CD14-positive monocyte (primary cell): ENCODE data around the gene APOBEC3A. TPM values are rescaled to one million over a fixed set of nuclear protein-coding genes. Genes with fewer than 3 reads are reported as not detected.
"Not testable (repeated sequence)": the region's sequence is repeated elsewhere in the genome, so short reads cannot be mapped to it uniquely, and the experiment has no call there.

Experiments used
- DNase-seq, 3 donors: peaks; one replicate each; pipeline ENCODE4 v3.0.0-alpha.2; 2011 to 2022
- H2AFZ ChIP-seq: 2 replicates; pipeline ENCODE4 v1.6.0; 2012; ENCODE audit warnings: mild to moderate bottlenecking, low read depth, low read length, inconsistent platforms; ENCODE audit not compliant: insufficient read depth, poor library complexity, severe bottlenecking
- H3K27ac ChIP-seq, 2 donors: 1 replicate in 1 of 2; 2 replicates in 1 of 2; pipeline ENCODE4 v1.5.1; 2012 to 2013; ENCODE audit warnings: low read length in 2 of 2, control low read depth in 1 of 2, inconsistent platforms in 1 of 2, low read depth in 1 of 2, mild to moderate bottlenecking in 1 of 2
- H3K27me3 ChIP-seq, 2 donors: one replicate each; pipeline versions ENCODE4 v1.6.0 to v1.6.1; 2011 to 2013; ENCODE audit warnings: low read length in 2 of 2; ENCODE audit not compliant: control insufficient read depth in 2 of 2, insufficient read depth in 2 of 2
- H3K36me3 ChIP-seq, 2 donors: replicated peaks in 1 of 2; 1 replicate in 1 of 2; 2 replicates in 1 of 2; pipeline versions ENCODE4 v1.5.1 to v1.6.1; 2012 to 2013; ENCODE audit warnings: low read length in 2 of 2, control low read depth in 1 of 2, inconsistent platforms in 1 of 2, mild to moderate bottlenecking in 1 of 2; ENCODE audit not compliant: insufficient read depth in 2 of 2, control insufficient read depth in 1 of 2
- H3K4me1 ChIP-seq, 2 donors: 1 replicate in 1 of 2; 2 replicates in 1 of 2; pipeline versions ENCODE4 v1.5.1 to v1.6.1; 2012 to 2013; ENCODE audit warnings: low read length in 2 of 2, control low read depth in 1 of 2, inconsistent platforms in 1 of 2, mild to moderate bottlenecking in 1 of 2, moderate library complexity in 1 of 2; ENCODE audit not compliant: insufficient read depth in 2 of 2, control insufficient read depth in 1 of 2
- H3K4me2 ChIP-seq: replicated peaks from 2 replicates; pipeline ENCODE3; 2012; ENCODE audit warnings: low read length, moderate library complexity, mild to moderate bottlenecking; ENCODE audit not compliant: poor library complexity, severe bottlenecking; ENCODE audit errors: extremely low read depth
- H3K4me3 ChIP-seq, 3 experiments: fragments of 200-600 bp in 1 of 3; sonication (generic) in 1 of 3; replicated peaks in 1 of 3; 1 replicate in 2 of 3; 2 replicates in 1 of 3; pipeline ENCODE4 v1.5.1; 2011 to 2013; ENCODE audit warnings: low read length in 3 of 3, mild to moderate bottlenecking in 3 of 3, control low read depth in 2 of 3, low read depth in 2 of 3, inconsistent platforms in 1 of 3, moderate library complexity in 1 of 3
- H3K79me2 ChIP-seq: 2 replicates; pipeline ENCODE4 v1.6.0; 2012; ENCODE audit warnings: mild to moderate bottlenecking, control low read depth, inconsistent platforms, low read length, moderate library complexity; ENCODE audit not compliant: insufficient read depth
- H3K9ac ChIP-seq: 2 replicates; pipeline ENCODE4 v1.6.0; 2017; ENCODE audit warnings: low read length, mild to moderate bottlenecking; ENCODE audit not compliant: insufficient read depth, poor library complexity, severe bottlenecking
- H3K9me3 ChIP-seq, 2 donors: replicated peaks in 1 of 2; 1 replicate in 1 of 2; 2 replicates in 1 of 2; pipeline versions ENCODE4 v1.5.1 to v1.6.1; 2012 to 2013; ENCODE audit warnings: low read length in 2 of 2, control low read depth in 1 of 2; ENCODE audit not compliant: control insufficient read depth in 1 of 2, insufficient read depth in 1 of 2
- H4K20me1 ChIP-seq: 2 replicates; pipeline ENCODE4 v1.6.0; 2012; ENCODE audit warnings: mild to moderate bottlenecking, low read length, control low read depth, moderate library complexity; ENCODE audit not compliant: insufficient read depth
- H3K27ac Mint-ChIP-seq, 7 donors: one replicate each; pipeline ENCODE4 v1.8.0; 2020; ENCODE audit warnings: mild to moderate bottlenecking in 7 of 7, mixed read lengths in 7 of 7, moderate library complexity in 6 of 7, inconsistent platforms in 2 of 7
- H3K27me3 Mint-ChIP-seq, 3 donors: one replicate each; pipeline ENCODE4 v1.8.0; 2021 to 2022; ENCODE audit warnings: low read depth in 3 of 3, mild to moderate bottlenecking in 3 of 3, mixed read lengths in 3 of 3, moderate library complexity in 3 of 3, inconsistent platforms in 1 of 3
- H3K36me3 Mint-ChIP-seq, 2 donors: one replicate each; pipeline ENCODE4 v1.8.0; 2020; ENCODE audit warnings: mixed read lengths in 2 of 2, inconsistent platforms in 1 of 2, mild to moderate bottlenecking in 1 of 2
- H3K4me1 Mint-ChIP-seq: one replicate; pipeline ENCODE4 v1.8.0; 2020; ENCODE audit warnings: mild to moderate bottlenecking, mixed read lengths
- H3K4me3 Mint-ChIP-seq, 2 donors: one replicate each; pipeline ENCODE4 v1.8.0; 2020; ENCODE audit warnings: mild to moderate bottlenecking in 2 of 2, mixed read lengths in 2 of 2, moderate library complexity in 1 of 2
- H3K9me3 Mint-ChIP-seq, 7 donors: one replicate each; pipeline ENCODE4 v1.8.0; 2020 to 2022; ENCODE audit warnings: mixed read lengths in 7 of 7, mild to moderate bottlenecking in 6 of 7, moderate library complexity in 6 of 7, inconsistent platforms in 2 of 7
- CTCF ChIP-seq: fragments of 200-600 bp; IDR thresholded peaks from one replicate; pipeline ENCODE4 v1.8.0; 2022; ENCODE audit warnings: antibody characterized with exemption, mild to moderate bottlenecking
- WGBS: methylation state at CpG from one replicate; pipeline ENCODE4 v1.1.5; 2013; ENCODE audit warnings: missing lambda C conversion rate; ENCODE audit not compliant: insufficient coverage; 5-methylcytosine and 5-hydroxymethylcytosine counted together
- intact Hi-C, 2 donors: fragments of 100-400 bp; cut with micrococcal nuclease; formaldehyde crosslinking; loops; one replicate each; pipeline versions ENCODE4 v1.15.0 to v1.15.1; 2023
- polyA plus RNA-seq, 3 donors: library from polyadenylated mRNA; depleted of rRNA in 1 of 3; unstranded in 2 of 3; stranded (reverse) in 1 of 3; fragments of 300-500 nt in 2 of 3; fragments of >200 nt in 1 of 3; fragmentation: Illumina TruSeq in 2 of 3; gene quantifications; 1 replicate in 2 of 3; 2 replicates in 1 of 3; pipeline ENCODE4 v1.2.3, GENCODE V29; 2012 to 2021

APOBEC3A gene
- polyA plus RNA-seq, 3 donors: 233 to 845 (median 247) TPM

DNA sequence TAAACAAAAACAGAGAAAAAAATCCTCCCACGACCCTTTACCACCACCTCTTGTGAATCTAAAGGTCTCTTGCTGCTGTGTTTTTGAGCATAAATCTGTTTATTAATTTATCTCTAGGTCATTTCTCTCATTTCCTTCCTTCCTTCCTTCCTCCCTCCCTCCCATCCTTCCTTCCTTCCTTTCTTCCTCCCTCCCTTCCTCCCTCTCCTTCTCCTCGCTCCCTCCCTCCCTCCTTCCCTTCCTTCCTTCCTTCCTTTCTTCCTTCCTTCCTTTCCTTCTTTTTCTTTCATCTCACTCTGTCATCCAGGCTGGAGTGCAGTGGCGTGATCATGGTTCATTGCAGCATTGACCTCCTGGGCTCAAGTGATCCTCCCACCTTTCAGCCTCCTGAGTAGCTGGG is 13.5 kb upstream of the APOBEC3A start:
- no peak for TF ChIP-seq CTCF
- H3K79me2 ChIP-seq: no peaks in the 10 kb centered on the region
- H3K4me3 Mint-ChIP-seq: peak overlapping the region in 1 of 2 donors; percentile 70
- intact Hi-C loops: loop anchor here in 1 of 2 donors (5.0 to 10.0 kb wide), 2 partner anchors 189 to 333 kb away; partner anchors contain the start of gene SUN2
- peak overlapping the region; percentile 57 for H3K4me2 ChIP-seq
- H4K20me1 ChIP-seq: no peaks in the 10 kb centered on the region
- peaks cover 9 to 10% of the 10 kb centered on the region in 2 donors for H3K36me3 Mint-ChIP-seq
- peaks cover 5 to 23% (median 12%) of the 10 kb centered on the region in 3 donors for H3K27me3 Mint-ChIP-seq
- H3K27ac ChIP-seq: peak overlapping the region; percentile 79 to 95
- DNase-seq: no peak
- H3K27me3 ChIP-seq: no peaks in the 10 kb centered on the region
- peak overlapping the region; percentile 97 to 99 (median 99) for H3K27ac Mint-ChIP-seq
- H3K9me3 Mint-ChIP-seq: peaks cover 0 to 5% (median 4%) of the 10 kb centered on the region in 7 donors
- H3K9me3 ChIP-seq: no peaks in the 10 kb centered on the region
- peaks cover 87% of the 10 kb centered on the region for H3K4me1 Mint-ChIP-seq
- H2AFZ ChIP-seq: peak overlapping the region; percentile 41
- H3K9ac ChIP-seq: peak overlapping the region; percentile 57
- peak overlapping the region in 1 of 3 experiments; percentile 63 for H3K4me3 ChIP-seq
- H3K4me1 ChIP-seq: peaks cover 80 to 85% of the 10 kb centered on the region in 2 donors
- H3K36me3 ChIP-seq: no peaks in the 10 kb centered on the region
- 30% methylated on average over 2 of the region's 3 CpGs for WGBS

DNA sequence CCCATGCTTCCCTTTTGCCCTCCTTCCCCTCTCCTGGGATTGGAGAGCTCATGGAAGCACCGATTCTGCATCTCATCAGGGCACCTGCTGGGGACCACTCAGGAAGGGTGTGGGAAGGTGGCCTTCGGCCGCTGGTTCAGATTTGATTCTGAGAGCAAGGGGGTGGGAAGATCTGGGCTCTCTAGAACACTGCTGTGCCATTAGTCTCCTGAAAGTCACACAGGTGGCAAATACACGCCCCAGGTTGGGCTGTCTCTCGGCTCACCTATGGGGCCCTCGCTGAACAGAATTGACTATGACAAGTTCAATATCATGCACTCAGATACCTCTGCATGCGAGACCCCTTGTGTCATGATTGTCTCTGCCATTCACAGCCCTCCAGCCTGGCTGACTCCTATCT is 12.8 kb upstream of the APOBEC3A start:
- Mint-ChIP-seq H3K27ac (peak overlapping the region in 6 of 7 donors; percentile 97 to 99 (median 98)), H3K27me3 (peaks cover 2 to 17% (median 6%) of the 10 kb centered on the region in 3 donors), H3K4me3 (no peak overlapping the region), H3K4me1 (peaks cover 87% of the 10 kb centered on the region), H3K36me3 (peaks cover 10% of the 10 kb centered on the region in 2 donors), H3K9me3 (peaks cover 0 to 5% (median 4%) of the 10 kb centered on the region in 7 donors)
- no peaks in the 10 kb centered on the region for H3K36me3 ChIP-seq
- H2AFZ ChIP-seq: no peak overlapping the region
- H3K9me3 ChIP-seq: no peaks in the 10 kb centered on the region
- no peak overlapping the region for H3K4me3 ChIP-seq
- no peaks in the 10 kb centered on the region for H3K27me3 ChIP-seq
- no peak overlapping the region for H3K4me2 ChIP-seq
- no peak for DNase-seq
- no peaks in the 10 kb centered on the region for H3K79me2 ChIP-seq
- WGBS: 99% methylated on average over 6 of the region's 7 CpGs
- no peak overlapping the region for H3K9ac ChIP-seq
- no peaks in the 10 kb centered on the region for H4K20me1 ChIP-seq
- TF ChIP-seq CTCF: no peak
- intact Hi-C loops: loop anchor here in 1 of 2 donors (5.0 to 10.0 kb wide), 2 partner anchors 190 to 333 kb away; partner anchors contain the start of gene SUN2
- peaks cover 80 to 87% of the 10 kb centered on the region in 2 donors for H3K4me1 ChIP-seq
- H3K27ac ChIP-seq: peak overlapping the region; percentile 79 to 95

DNA sequence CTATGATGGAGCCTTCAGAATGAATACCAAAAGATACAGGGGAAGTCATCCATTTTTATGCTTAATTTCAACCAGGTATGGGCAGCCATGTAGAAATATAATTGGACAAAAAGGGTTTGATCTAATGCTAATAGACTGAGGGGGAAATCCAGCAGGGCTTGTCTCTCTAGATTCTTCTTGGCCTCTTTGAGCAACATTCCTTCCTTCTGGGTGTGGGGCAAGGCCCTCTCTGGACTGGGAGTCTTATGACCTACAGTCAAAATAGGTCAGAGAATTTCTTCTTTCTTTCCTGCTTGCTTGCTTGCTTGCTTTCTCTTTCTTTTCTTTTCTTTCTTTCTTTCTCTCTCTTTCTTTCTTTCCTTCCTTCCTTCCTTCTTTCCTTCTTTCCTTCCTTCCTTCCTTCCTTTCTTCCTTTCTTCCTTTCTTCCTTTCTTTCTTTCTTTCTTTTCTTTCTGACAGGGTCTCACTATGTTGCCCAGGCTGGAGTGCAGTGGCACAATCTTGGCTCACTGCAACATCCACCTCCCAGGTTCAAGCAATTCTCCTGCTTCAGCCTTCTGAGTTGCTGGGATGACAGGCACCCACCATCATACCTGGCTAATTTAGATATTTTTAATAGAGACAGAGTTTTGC is 11.6 kb upstream of the APOBEC3A start:
- intact Hi-C loops: loop anchor here in 1 of 2 donors (10.0 kb wide), 1 partner anchor 191 kb away; the partner anchor contains the start of gene SUN2
- H3K36me3 ChIP-seq, H3K9me3 ChIP-seq, H3K27me3 ChIP-seq, H3K4me2 ChIP-seq, H3K9me3 Mint-ChIP-seq, H3K9ac ChIP-seq, H3K79me2 ChIP-seq, H4K20me1 ChIP-seq, H2AFZ ChIP-seq, H3K4me3 ChIP-seq: not testable (repeated sequence)
- DNase-seq: peak in 1 of 3 donors; percentile 42
- Histone ChIP-seq H3K4me1 (peaks cover 84 to 94% of the 10 kb centered on the region in 2 donors), H3K27ac (peak overlapping the region in 1 of 2 donors; percentile 95)
- Mint-ChIP-seq H3K4me1 (peaks cover 89% of the 10 kb centered on the region), H3K27me3 (peaks cover 2 to 15% (median 4%) of the 10 kb centered on the region in 3 donors), H3K36me3 (peaks cover 10% of the 10 kb centered on the region in 2 donors), H3K27ac (peak overlapping the region; percentile 62 to 99 (median 86)), H3K4me3 (peak overlapping the region in 1 of 2 donors; percentile 5)
